Epithelial cell of esophagus (primary cell): ENCODE data around the gene PARP12.
A peak's percentile ranks its signal among the peaks of the same experiment; 100 is the strongest.
"Not testable (repeated sequence)": the region's sequence is repeated elsewhere in the genome, so short reads cannot be mapped to it uniquely, and the experiment has no call there.

Experiments
- DNase-seq: peaks from one replicate; pipeline ENCODE4 v3.0.0; 2010; ENCODE audit warnings: low read depth
- H3K4me3 ChIP-seq: 2 replicates; pipeline ENCODE4 v1.5.1; 2011; ENCODE audit warnings: mild to moderate bottlenecking, low read length, control low read depth
- TF ChIP-seq, protein P1 (sequence below): IDR thresholded peaks from 2 replicates; pipeline ENCODE4 v1.5.1; 2011; ENCODE audit warnings: low read depth, mild to moderate bottlenecking, low read length, control low read depth, inconsistent platforms; ENCODE audit not compliant: insufficient read depth; ENCODE audit errors: missing control alignments

The PARP12 gene

DNA sequence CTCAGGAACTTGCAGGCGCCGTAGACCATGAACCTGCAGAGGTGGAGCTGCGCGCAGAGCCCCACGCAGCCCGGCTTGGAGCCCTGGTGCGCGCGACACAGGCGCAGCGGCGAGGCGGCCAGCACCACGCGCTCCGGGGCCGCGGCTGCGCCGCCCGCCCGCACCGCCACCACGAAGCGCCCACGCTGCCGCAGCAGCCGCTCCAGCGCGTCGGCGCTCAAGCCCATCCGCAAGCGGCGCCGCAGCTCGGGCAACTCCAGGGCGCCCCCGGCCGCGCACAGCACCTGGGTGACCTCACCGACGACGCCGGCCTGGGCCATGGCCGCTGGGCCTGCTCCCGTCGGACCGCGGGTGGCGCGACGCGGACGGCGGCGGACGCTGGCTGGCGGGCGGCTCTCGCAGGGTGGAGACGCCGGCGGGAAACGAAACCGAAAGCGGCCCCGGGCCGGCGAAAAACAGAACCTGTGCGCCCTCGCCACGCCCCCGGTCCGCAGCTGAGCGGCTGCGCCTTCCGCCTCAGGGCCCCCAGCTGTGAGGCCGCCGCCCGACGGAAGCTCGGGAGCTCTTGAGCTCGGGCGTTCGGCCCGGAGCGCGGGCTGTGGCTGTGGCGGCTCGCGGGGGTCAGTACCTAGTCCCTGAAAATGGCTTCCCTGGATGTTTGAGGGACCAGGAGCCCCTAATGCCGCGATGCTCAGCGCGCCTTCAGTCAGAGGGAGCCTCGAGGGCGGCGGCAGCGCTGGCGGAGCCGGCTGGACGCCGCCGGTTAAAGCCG is at the start of gene PARP12:
TSS of gene PARP12 (minus strand) at position 424 of the 772 bp plus-strand sequence. CDS start at position 320, 104 bp downstream.
- TF ChIP-seq, protein P1, sequence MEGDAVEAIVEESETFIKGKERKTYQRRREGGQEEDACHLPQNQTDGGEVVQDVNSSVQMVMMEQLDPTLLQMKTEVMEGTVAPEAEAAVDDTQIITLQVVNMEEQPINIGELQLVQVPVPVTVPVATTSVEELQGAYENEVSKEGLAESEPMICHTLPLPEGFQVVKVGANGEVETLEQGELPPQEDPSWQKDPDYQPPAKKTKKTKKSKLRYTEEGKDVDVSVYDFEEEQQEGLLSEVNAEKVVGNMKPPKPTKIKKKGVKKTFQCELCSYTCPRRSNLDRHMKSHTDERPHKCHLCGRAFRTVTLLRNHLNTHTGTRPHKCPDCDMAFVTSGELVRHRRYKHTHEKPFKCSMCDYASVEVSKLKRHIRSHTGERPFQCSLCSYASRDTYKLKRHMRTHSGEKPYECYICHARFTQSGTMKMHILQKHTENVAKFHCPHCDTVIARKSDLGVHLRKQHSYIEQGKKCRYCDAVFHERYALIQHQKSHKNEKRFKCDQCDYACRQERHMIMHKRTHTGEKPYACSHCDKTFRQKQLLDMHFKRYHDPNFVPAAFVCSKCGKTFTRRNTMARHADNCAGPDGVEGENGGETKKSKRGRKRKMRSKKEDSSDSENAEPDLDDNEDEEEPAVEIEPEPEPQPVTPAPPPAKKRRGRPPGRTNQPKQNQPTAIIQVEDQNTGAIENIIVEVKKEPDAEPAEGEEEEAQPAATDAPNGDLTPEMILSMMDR = no peak
- peak within 1 kb of the TSS; percentile 59 for H3K4me3 ChIP-seq
- peak; percentile 85 for DNase-seq

GRCh38 chr7:140108777-140109176 is 46.0 kb upstream of the PARP12 start:
- not testable (repeated sequence) for DNase-seq, H3K4me3 ChIP-seq

DNA sequence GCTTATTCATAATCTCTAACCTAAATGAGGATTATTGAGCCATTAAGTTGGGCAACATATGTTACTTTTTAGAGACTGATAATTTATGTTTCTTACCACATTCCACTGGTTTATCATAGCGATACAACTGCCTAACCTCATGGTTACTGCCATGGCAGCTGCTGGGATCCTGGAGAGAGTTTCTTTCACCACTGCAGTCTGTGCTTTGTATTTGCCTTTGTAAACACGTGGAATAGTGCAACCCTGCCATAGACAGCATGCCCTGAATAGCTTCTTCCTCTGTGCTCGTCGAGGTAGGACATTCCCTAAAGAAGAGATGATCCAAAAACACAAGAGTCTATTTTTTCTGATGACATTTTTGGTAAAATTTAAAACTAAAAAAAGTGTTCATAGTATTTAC is 33.7 kb upstream of the PARP12 start:
- TF ChIP-seq, protein P1 = no peak
- no peak for DNase-seq
- H3K4me3 ChIP-seq = no peak overlapping the region

- DNase-seq = no peak
- H3K4me3 ChIP-seq = no peak overlapping the region
- TF ChIP-seq, protein P1 = no peak
Observed at GRCh38 chr7:140093375-140093774, 30.6 kb upstream of the PARP12 start.

- TF ChIP-seq, protein P1 = no peak
- H3K4me3 ChIP-seq = no peak overlapping the region
- no peak for DNase-seq
Observed at GRCh38 chr7:140085447-140085846, 22.7 kb upstream of the PARP12 start.

- DNase-seq = peak; percentile 20
- H3K4me3 ChIP-seq = no peak overlapping the region
- TF ChIP-seq, protein P1 = no peak
Observed at GRCh38 chr7:140084972-140085371, 22.2 kb upstream of the PARP12 start.

DNA sequence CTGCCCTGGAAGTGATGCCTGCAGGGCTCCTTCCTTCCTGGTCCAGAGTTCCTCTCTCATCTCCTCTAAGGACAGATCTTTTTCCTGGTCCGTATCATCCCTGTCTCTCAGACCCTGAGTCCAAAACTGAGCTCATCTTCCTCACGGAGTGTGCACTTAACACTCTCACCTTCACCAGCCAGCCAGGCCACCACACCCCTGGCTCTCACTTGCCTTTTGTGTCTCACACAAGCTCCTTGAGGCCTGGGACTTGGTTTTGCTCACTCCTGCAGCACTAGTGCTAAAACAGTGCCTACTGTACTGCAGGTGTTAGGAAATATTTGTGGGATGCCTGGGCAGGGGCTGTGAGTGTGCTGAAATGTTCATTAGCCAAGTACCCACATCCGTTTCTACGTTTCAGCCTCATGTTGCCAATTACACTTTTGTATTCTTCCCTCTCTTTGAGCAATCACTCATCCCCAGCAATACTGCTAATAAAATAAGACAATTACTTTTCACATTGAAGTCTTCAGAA is 21.4 kb upstream of the PARP12 start:
- H3K4me3 ChIP-seq = no peak overlapping the region
- TF ChIP-seq, protein P1 = no peak
- no peak for DNase-seq
